ENCODE measurements around the gene DQX1.

Gene DQX1

DNA sequence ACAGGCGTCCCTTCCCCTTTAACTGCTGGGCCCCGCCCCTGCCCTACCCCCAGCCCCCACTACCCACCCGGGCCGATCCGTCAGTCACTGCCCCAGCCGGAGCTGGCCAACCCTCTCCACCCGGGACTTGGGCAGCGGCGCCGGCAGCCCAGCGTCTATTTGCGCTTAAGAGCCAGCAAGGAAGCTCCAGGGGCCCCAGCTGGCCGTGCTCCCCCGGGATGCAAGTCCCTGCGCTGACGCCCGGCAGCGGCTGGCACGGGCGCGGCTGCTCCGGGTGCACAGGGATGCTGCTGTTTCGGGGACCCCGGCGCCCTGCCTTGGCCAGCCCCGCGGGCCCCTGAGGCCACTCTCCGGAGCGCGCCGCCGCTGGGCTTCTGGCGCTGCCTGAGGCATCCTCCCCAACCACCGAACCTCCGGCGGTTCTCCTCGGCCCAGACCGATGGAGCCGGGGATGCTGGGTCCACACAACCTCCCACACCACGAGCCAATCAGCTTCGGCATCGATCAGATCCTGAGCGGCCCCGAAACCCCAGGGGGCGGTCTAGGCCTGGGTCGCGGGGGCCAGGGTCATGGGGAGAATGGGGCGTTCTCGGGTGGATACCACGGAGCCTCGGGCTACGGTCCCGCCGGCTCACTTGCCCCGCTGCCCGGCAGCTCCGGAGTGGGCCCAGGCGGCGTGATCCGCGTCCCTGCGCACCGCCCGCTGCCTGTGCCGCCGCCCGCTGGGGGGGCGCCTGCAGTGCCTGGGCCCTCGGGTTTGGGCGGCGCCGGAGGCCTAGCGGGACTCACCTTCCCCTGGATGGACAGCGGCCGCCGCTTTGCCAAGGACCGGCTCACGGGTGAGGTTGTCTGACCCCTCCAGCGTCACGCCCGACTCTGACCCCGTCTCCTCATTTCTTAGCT, 11.4 kb downstream of the DQX1 start, which contains the start of gene TLX2:
TSS of gene TLX2 (plus strand) at position 83 of the 903 bp plus-strand sequence. CDS start at position 440, 357 bp downstream.
- TF ChIP-seq, protein P1, sequence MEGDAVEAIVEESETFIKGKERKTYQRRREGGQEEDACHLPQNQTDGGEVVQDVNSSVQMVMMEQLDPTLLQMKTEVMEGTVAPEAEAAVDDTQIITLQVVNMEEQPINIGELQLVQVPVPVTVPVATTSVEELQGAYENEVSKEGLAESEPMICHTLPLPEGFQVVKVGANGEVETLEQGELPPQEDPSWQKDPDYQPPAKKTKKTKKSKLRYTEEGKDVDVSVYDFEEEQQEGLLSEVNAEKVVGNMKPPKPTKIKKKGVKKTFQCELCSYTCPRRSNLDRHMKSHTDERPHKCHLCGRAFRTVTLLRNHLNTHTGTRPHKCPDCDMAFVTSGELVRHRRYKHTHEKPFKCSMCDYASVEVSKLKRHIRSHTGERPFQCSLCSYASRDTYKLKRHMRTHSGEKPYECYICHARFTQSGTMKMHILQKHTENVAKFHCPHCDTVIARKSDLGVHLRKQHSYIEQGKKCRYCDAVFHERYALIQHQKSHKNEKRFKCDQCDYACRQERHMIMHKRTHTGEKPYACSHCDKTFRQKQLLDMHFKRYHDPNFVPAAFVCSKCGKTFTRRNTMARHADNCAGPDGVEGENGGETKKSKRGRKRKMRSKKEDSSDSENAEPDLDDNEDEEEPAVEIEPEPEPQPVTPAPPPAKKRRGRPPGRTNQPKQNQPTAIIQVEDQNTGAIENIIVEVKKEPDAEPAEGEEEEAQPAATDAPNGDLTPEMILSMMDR (conservative IDR thresholded peaks at IDR 0.05; ENCODE audit: low read length), result no peak
- no peak within 1 kb of the TSS for H3K4me3 ChIP-seq (ENCODE audit: low read length)
- DNase-seq (ENCODE audit: low read depth), result no peak

DNA sequence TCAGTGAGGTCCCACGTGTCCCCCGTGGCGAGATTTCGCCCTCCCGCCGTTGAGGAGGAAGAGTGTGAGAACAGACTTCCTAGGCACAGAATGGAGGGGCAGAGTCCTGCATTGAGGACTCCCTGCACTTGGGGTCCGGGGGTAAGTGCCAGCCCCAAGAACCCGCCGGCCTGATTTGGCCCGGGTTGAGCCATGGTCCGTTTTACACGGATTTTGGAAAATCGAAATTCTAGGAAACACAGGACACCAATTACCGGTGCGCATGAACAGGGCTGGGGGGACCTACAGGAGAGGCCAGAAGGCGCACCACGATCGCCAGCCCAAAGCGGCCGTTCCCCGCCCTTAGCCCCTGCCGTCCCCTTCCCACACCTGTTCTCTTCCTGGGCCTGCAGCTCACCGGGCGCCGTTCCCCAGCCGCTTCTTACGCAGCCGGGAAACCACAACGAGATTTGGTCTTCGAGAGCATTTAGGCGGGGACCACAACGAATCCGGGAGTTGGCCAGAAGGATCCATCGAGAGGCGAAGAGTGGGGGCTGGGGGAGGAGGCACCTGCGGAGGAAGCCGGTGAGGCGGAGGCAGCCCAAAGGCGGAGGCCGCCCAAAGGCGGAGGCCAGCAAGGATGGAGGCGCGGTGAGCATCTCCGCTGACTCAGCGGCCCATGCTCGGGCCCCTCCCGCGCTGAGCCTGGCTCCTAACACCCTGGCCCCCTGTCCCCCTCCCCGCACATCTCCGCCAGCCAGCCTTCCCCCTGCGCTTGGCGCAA, 12.2 kb downstream of the DQX1 start:
- no peak overlapping the region for H3K4me3 ChIP-seq (ENCODE audit: low read length)
- DNase-seq (ENCODE audit: low read depth), result no peak
- TF ChIP-seq, protein P1 (conservative IDR thresholded peaks at IDR 0.05; ENCODE audit: low read length), result no peak

DNA sequence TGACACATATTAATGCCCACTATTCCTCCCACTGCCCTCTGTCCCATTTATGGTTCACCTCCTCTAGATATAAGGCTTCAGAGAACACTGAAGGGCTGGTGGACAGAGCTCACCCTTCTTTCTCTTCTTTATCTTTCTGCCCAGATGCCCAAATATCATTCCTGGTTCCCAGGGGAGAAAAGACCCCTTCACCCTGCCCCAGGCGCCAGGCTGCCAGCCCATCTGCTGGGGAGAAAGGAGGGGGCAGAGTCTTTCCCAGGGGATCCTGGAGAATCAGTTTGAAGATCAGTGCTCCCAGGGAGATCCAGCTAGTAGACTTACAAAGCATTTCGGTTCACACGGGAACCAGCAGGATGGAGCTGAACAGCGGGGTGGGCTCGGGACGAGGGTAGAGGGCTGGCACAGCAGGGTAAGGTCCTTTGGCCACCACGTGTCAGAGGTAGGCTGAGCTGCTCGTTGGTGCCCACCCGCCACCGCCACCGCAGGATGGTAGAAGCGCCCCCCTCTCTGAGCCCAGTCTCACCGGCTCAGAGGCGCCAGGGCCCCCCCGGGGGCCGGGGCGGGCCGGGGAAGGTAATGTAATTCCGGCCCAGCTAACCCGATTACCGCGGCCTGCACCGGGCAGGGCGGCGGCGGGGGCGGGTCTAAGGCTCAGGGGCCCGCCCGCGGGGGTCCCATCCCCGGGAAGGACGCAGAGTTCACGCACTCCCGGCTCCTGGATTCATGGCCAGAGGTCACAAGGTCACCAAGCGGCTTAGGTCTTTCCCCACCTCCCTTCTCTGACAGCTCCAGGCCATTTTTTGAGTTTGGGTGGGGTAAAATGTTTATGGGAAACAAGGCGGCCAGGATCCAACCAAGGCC, 13.1 kb downstream of the DQX1 start:
- DNase-seq (ENCODE audit: low read depth), result no peak
- TF ChIP-seq, protein P1 (conservative IDR thresholded peaks at IDR 0.05; ENCODE audit: low read length), result no peak
- H3K4me3 ChIP-seq (ENCODE audit: low read length), result no peak overlapping the region

DNA sequence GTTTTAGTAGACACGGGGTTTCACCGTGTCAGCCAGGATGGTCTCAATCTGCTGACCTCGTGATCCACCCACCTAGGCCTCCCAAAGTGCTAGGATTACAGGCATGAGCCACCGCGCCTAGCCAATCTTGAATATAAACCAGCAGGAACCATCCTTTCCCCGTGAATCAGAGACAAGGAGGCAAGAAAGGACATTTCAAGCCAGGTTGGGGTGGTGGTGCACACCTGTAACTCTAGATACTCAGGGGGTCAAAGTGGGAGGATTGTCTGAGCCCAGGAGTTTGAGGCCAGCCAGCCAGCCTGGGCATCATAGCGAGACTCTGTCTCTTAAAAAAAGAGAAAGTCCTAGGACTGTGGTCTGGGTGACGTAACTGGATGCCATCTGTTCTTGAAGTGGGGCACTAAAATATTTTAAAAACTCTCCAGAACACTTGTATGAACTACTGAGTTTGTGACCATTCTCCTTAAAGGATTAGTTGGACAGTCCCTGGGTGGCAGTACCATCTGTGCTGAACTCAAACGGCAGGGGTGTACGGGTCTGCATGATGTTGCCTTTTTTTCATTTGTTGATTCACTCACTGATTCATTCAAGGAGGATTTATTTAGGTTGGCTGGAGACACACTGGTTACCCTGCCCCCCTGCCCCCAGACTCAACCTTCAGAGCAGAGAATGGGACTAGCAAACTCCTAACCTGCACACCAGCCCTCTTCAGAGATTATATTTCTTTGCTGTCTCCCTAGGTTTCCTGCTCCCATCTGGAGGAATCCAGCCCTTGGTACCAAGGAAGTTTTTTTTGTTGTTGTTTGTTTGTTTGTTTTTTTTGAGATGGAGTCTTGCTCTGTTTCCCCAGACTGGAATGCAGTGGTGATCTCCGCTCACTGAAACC, 14.7 kb downstream of the DQX1 start:
- DNase-seq (ENCODE audit: low read depth), result peak; percentile 57
- H3K4me3 ChIP-seq (ENCODE audit: low read length), result no peak overlapping the region
- TF ChIP-seq, protein P1 (conservative IDR thresholded peaks at IDR 0.05; ENCODE audit: low read length), result no peak

DNA sequence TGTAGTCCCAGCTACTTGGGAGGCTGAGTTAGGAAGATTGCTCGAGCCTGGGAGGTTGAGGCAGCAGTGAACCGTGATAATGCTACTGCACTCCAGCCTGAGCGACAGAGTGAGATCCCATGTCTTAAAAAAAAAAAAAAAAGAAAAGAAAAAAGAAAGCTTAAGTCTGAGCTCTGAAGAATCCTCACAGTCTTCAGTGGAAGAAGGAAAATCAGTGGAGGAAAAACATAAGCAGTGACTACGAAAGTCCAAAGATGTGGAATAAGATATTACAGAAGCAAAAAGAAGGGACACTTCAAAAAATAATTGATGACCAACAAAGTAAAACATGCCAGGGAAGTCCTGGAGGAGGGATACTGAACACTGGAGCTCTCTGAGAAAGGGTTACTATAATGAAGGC, 15.8 kb downstream of the DQX1 start:
- no peak for DNase-seq (ENCODE audit: low read depth)
- TF ChIP-seq, protein P1 (conservative IDR thresholded peaks at IDR 0.05; ENCODE audit: low read length), result no peak
- H3K4me3 ChIP-seq (ENCODE audit: low read length), result no peak overlapping the region
